ENCODE results near the gene CD200R1L. TPM values are rescaled to one million over a fixed set of nuclear protein-coding genes. Genes with fewer than 3 reads are reported as not detected.
"Not testable (repeated sequence)": the region's sequence is repeated elsewhere in the genome, so short reads cannot be mapped to it uniquely, and the experiment has no call there.

Gene CD200R1L, protein sequence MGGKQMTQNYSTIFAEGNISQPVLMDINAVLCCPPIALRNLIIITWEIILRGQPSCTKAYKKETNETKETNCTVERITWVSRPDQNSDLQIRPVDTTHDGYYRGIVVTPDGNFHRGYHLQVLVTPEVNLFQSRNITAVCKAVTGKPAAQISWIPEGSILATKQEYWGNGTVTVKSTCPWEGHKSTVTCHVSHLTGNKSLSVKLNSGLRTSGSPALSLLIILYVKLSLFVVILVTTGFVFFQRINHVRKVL
- not detected for polyA plus RNA-seq

DNA sequence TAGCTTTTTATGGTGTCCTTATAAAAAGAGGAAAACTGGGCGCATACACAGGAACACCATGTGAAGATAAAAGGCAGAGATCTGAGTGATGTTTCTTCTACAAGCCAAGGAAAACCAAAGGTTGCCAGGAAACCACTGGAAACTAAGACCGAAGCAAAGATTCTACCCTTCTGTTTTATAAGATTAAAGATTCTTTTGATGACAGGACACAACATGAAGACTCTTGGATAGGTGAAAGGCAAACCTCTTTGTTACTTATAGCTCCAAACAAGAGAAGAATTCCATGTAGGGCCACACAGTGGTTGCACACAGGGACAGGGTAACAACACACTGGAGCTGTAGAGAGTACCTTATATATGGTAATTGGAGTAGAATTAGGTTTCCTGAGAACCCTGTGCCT lies at the start of gene CD200R1L:
CD200R1L (minus strand) TSS at position 101 of the 400 bp plus-strand sequence. CDS start 17,497 bp downstream, outside the sequence.
- WGBS, 3 donors: 88 to 93% (median 91%) methylated on average over 2 of the region's 2 CpGs
- H3K27ac ChIP-seq (ENCODE audit: low read depth, low read length): no peak within 1 kb of the TSS

DNA sequence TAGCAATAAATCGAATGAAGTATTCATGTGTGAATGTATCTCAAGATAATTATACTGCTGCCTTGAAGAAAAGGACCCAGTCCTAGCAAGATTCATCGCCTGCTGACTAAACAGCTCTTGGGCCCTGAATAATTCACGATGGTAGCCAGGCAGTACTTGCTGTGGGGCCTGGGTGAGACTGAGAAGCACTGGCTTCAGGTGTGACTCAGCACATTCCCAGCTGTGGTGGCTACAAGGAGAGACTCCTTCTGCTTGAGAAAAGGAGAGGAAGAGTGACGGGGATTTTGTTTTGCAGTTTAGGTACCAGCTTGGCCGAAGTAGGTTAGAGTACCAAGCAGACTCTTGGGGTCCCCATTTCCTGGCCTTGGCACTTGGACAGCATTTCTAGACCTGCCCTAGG lies 47.6 kb upstream of the CD200R1L start:
- 72 to 79% (median 79%) methylated on average over 5 of the region's 5 CpGs for WGBS, 3 donors
- no peak overlapping the region for H3K27ac ChIP-seq (ENCODE audit: low read depth, low read length)

DNA sequence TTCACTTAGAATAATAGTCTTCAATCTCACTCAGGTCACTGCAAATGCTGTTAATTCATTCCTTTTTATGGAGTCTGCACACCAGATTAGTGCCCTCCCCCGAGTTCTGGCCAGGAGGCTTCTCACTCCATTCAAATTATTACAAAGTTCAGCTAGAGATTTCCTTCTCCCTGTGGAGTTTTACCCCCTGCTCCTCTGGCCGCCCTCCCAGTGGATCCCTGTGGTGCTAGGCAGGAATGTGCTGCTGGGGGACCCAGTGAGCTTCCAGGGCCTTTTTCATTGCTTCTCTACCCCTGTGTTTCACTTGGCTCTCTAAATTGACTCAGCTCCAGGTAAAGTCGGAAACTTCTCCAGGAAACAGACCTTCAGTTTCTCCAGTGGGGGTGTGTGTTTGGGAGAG lies 42.7 kb upstream of the CD200R1L start:
- no peak overlapping the region for H3K27ac ChIP-seq (ENCODE audit: low read depth, low read length)
- WGBS, 3 donors: 46 to 79% (median 63%) methylated on average over 3 of the region's 3 CpGs

DNA sequence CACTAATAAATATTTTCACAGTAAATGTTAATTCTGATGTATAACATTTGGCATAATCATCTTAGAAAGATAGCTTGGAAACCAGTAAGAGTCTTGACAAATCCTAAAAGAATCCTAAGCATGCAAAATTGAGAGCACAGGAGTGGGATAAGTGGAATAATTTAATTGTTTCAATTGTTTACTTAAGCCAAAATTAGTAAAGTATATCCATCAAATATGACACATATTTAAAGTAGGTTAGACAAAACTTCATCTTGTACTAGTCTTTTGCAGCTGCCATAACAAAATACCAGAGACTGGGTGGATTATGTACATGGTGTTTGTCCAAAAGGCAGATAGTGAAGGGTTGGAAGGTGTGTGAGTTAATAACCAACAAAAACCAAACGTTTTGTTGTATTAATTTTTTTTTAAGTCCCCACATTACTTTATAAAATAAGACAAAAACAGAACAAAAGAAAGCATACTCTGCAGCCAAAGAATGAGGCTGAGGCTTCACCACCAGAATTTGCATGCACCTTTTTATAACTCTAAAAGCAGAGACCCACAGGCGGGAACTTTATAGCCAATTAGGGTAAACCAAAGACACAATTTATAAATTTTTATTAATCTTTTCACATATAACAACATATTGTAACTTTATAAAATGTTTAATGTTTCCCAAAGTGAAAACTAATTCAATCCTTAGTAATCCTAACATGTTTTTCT lies 41.9 kb upstream of the CD200R1L start:
- no peak overlapping the region for H3K27ac ChIP-seq (ENCODE audit: low read depth, low read length)
- WGBS, 3 donors: 49 to 68% (median 59%) methylated on average over 2 of the region's 2 CpGs

DNA sequence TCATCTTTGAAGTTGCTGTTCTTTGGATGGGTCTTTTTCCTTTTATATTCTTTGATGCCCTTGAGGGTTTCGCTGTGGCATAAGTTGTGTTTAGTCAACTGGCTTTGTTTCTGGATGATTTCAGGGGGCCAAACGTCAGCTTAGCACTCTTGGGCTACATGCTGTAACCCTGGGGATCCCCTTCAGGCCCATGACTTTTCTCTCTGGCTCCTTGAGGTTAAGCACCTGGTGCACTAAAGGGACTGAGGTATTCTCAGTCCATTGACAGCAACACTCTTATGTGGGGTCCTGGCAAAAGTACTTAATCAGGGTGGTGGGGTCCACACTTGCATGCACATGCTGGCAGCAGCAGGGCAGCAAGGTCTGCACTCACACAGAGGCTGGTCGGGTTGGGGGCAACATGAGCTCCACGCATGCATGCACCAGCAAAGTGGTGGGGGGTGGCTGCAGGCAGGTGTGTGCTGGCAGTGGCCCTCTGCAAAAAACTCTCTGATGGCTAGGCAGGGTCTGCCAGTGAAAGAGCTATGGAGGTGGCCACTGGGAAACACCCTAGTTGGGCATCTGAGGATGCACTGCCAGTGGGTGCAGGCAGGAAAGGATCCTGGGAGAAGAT lies 38.1 kb upstream of the CD200R1L start:
- 69 to 86% (median 83%) methylated on average over 4 of the region's 4 CpGs for WGBS, 3 donors
- no peak overlapping the region for H3K27ac ChIP-seq (ENCODE audit: low read depth, low read length)

DNA sequence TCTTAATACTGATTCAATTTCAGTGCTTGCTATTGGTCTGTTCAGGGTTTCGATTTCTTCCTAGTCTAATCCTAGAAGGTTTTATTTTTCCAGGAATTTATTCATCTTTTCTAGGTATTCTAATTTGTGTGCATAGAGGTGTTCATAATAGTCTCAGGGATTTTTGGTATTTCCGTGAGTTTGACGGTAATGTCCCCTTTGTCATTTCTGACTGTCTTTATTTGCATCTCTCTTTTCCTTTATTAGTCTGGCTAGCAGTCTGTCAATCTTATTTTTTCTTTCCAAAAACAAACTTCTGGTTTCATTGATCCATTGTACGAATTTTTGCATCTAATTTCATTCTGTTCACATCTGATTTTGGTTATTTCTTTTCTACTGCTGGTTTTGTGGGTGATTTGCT lies 35.2 kb upstream of the CD200R1L start:
- no peak overlapping the region for H3K27ac ChIP-seq (ENCODE audit: low read depth, low read length)
- 75 to 91% (median 78%) methylated on average over 4 of the region's 4 CpGs for WGBS, 3 donors

DNA sequence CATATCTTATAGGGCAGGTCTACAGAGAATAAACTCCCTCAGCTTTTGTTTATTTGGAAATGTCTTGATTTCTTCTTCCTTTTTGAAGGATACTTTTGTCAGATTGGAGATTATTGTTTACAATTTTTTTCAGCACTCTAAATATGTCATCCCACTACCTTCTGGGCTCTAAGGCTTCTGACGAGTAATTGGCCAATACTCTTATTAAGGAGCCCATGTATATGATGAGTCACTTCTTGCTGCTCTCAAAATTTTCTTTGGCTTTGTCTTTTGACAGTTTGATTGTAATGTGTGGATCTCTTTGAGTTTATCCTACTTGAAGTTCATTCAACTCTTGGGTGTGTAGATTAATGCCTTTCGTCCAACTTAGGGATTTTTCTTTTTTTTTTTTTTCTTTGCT lies 28.9 kb upstream of the CD200R1L start:
- no peak overlapping the region for H3K27ac ChIP-seq (ENCODE audit: low read depth, low read length)
- 77% methylated on average over 2 of the region's 2 CpGs for WGBS, 3 donors

DNA sequence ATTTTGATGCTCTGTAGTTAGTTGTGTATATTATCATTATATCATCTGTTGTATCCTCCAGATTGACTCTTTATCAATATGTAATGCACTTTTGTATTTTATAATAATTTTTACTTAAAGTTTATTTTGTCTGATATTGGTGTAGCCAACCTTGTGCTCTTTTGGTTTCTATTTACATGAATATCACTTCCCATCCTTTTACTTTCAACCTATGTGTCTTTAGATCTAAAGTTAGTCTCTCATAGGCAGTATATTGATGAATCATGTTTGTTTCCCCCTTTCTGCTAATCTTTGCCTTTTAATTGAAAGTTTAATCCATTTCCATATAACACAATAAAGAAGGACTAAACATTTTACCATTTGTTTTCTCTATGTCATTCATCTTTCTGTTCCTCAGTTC lies 28.1 kb upstream of the CD200R1L start:
- no peak overlapping the region for H3K27ac ChIP-seq (ENCODE audit: low read depth, low read length)

DNA sequence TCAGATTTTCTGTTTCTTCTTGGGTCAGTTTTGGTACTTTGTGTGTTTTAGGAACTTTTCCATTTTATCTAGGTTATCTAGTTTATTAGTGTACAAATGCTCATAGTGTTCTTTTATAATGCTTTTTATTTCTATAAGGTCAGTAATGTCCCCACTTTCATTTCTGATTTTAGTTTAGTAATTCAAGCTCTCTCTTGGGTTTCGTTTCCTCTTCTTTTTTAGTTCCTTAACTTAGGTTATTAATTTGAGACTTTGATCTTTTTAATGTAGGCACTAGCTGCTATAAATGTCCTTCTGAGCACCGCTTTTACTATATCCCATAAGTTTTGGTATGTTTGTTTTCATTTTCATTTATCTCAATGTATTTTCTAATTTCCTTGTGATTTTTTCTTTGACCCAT lies 27.0 kb upstream of the CD200R1L start:
- no peak overlapping the region for H3K27ac ChIP-seq (ENCODE audit: low read depth, low read length)
- 68 to 71% (median 71%) methylated on average over 2 of the region's 2 CpGs for WGBS, 3 donors

DNA sequence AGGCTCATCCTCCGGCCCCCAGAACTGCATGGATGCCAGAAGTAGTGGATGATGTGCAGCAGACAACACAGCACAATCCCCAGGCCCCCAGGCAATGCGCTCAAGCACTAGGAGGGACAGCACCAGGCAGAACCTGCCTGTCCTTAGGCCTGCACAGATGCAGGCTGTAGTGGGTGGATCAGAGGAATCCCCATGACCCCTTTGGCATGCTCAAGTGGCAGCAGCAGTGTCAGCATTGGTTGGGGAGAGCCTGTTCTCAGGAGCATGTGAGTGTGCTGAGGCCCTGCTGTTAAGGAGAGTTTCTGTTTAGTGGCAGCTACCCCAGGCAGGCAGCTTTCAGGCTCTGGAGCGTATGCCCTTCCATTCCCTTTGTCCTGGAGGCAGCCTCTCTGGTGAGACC lies 25.1 kb upstream of the CD200R1L start:
- H3K27ac ChIP-seq (ENCODE audit: low read depth, low read length): no peak overlapping the region
- 87 to 93% (median 88%) methylated on average over 3 of the region's 3 CpGs for WGBS, 3 donors

DNA sequence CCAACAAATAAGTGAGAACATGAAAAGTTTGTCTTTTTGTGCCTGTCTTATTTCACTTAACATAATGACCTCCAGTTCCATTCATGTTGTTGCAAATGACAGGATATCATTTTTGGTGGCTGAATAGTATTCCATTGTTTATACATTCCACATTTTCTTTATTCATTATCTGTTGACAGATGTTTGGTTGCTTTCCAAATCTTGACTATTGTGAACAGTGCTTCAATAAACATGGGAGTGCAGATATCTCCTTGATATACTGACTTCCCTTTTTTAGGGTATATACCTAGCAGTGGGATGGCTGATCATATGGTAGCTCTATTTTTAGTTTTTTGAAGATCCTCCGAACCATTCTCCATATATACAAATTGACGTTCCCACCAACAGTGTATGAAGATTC lies 19.1 kb upstream of the CD200R1L start:
- H3K27ac ChIP-seq (ENCODE audit: low read depth, low read length): no peak overlapping the region
- WGBS, 3 donors: 61 to 85% (median 67%) methylated on average over 2 of the region's 2 CpGs

DNA sequence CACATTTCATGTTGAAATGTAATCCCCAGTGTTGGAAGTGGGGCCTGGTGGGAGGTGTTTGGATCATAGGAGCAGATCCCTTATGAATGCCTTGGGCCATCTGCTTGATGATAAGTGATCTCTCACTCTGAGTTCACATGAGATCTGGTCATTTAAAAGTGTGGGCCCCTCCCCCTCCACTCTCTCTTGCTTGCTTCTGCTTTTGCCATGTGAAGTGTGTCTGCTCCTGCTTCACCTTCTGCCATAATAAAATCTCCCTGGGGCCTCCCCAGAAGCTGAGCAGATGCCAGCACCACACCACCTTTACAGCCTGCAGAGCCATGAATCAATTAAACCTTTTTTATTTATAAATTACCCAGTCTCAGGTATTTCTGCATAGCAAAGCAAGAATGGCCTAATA lies 14.2 kb upstream of the CD200R1L start:
- H3K27ac ChIP-seq (ENCODE audit: low read depth, low read length): no peak overlapping the region

DNA sequence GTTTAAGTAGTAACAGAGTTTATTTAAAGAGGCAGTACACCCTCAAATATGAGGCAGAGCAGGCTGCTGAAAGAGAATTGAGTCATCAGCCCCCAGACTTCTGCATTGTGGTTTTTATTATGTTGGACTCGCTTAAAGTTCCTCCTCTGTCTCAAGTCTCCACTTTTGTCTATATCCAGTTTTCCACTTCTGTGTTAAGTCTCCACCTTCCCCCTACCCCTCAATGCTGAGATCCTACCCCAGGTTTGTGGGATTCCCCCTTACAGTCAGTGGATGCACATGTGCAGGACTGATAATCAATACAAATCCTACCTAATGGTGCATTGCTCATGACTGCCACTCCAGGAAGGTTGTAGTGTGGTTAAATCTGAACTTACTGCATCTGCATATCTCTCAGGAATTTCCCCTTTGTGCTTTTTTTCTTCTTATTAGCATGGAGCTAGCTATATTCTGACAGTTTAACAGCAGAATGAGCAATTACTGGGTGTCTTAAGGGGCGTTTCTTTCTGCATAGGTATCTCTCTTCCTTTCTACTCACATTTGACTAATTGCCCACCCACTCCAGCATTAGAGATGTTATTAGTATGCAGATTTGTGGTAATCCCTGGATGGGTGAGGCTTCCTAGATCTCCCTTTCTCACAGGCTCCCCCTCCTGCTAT lies 11.9 kb upstream of the CD200R1L start:
- 49 to 60% (median 59%) methylated on average over 2 of the region's 2 CpGs for WGBS, 3 donors
- no peak overlapping the region for H3K27ac ChIP-seq (ENCODE audit: low read depth, low read length)

DNA sequence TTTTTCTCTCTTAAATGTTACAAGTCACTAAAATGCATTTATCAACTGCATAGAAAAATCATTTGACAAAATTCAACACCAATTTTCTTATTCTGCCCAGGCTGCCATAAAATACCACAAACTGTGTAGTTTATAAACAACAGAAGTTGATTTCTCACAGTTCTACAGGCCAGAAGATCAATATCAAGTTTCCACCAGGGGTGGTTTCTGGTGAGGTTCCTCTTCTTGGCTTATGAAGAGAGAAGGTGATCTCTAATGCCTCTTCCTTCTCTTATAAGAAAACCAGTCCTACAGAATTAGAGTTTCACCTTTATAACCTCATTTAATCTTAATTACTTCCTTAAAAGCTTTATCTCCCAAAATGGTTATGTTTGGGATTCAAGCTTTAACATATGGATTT lies 10.9 kb upstream of the CD200R1L start:
- no peak overlapping the region for H3K27ac ChIP-seq (ENCODE audit: low read depth, low read length)

DNA sequence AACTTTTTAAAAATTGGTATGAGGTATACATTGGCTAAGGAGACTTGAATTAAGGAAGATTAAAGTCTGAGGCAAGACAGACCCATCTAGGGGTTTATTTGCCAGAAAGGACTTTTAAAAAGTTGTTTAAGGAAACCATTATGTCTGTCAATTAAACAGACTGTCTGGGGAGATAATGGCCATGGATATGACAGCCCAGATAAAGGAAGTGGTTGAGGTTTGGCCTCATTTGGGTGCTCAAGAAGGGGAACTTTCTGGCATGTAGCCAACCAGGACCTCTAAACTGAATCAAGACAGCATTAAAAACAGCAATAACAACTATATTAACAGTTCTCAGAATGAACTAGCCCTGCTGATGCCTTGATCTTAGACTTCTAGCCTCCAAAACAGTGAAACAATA lies 9.9 kb upstream of the CD200R1L start:
- H3K27ac ChIP-seq (ENCODE audit: low read depth, low read length): no peak overlapping the region

DNA sequence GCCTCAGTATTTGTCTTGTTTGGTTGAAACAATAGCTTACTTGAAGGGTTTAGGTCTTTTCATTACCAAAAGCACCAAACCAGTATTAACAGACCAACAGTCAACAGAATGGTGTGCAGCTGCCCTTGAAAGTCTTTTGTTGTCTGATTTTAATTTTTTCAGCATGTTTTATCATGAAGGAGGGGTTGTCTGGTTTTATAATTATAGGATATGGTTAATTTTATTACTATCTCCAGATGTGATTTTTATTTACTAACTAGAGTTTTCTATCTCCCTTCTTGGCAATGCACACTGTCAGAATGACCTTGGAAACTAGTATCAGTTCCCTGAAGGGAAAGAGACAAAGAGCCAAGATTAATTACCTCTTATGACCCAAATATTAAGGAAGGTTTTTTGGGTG lies 9.2 kb upstream of the CD200R1L start:
- no peak overlapping the region for H3K27ac ChIP-seq (ENCODE audit: low read depth, low read length)

DNA sequence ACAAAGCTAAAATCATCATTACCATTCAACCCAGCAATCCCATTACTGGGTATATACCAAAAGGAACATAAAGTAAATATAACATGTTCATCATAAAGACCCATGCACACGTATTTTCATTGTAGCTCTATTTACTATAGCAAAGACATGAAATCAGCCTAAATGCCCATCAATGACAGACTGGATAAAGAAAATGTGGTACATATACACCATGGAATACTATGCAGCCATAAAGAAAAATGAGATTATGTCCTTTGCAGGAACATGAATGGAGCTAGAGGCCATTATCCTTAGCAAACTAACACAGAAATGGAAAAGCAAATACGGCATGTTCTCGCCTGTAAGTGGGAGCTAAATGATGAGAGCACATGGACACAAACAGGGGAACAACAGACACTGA lies 8.4 kb upstream of the CD200R1L start:
- H3K27ac ChIP-seq (ENCODE audit: low read depth, low read length): not testable (repeated sequence)
- 76 to 82% (median 80%) methylated on average over 3 of the region's 3 CpGs for WGBS, 3 donors

DNA sequence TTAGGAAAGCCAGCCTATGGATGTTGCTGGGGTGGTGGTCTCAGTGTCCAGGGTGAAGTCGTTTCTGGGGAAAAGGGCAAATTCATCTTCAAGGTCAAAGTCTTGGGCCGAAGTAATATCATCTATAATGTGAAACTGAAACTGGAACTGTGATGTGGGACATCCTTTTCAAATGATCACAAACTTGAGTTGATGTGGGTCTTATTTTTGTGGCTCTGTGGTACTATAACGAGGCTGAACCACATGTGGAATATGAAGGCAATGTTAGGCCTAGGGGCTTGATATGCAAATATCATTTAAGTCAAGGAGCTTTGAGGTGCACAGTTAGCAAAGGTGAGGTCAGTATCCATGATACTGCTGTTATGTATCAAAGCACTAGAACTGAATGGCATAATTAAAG lies 1.5 kb upstream of the CD200R1L start:
- WGBS, 3 donors: 59 to 66% (median 62%) methylated on average over 3 of the region's 3 CpGs
- no peak overlapping the region for H3K27ac ChIP-seq (ENCODE audit: low read depth, low read length)

DNA sequence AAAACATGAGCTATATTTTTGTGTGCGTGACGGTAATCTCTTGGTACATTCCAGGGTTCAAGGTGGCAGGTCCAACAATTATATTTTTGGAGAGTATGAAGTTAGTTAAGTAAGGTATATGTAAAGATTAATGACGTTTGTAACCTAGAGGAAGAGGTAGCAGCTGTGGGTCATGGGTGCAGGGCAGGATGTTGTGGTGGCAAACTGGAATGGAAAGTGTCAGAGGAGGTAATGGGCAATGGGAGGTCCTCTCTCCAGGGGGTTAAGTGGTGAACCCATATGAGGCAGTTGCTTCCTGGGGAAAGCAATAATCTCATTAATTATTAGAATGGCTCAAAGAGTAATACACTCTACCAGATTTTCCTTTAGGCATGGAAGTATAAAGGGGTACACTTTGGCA lies 1.0 kb upstream of the CD200R1L start:
- no peak overlapping the region for H3K27ac ChIP-seq (ENCODE audit: low read depth, low read length)
- WGBS, 3 donors: 69 to 76% (median 70%) methylated on average over 3 of the region's 3 CpGs

DNA sequence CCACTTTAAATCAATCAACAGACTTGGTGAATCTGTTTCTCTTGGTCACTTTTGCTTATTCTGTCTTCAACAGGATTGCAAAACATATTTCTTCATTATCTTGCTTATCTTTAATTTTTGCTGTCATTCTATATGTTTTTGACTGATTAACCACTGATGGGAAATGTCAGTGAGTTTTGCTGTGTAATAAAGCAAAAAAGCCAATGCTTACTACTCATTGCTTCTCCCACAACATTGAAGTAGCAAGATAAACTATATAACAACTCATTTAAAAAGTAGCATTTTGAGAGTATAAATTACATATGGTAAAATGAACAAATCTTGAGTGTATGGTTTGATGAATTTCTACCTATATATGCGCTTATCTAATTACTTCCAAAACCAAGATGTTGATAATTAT lies 892 bp downstream of the CD200R1L start:
- WGBS, 3 donors: 61 to 94% (median 88%) methylated on average over 1 of the region's 1 CpG
- H3K27ac ChIP-seq (ENCODE audit: low read depth, low read length): no peak overlapping the region
